D341Med (cell line): Measurements from ENCODE around the gene SDHA.
"Not testable (repeated sequence)": the region's sequence is repeated elsewhere in the genome, so short reads cannot be mapped to it uniquely, and the experiment has no call there.

Source experiments
- DNase-seq: peaks from one replicate; pipeline ENCODE4 v3.0.0; 2012; ENCODE audit warnings: low spot score

Gene SDHA

GRCh38 chr5:222951-223715 is 5.0 kb downstream of the SDHA start:
- not testable (repeated sequence) for DNase-seq

GRCh38 chr5:223791-224190 is 5.7 kb downstream of the SDHA start:
- no peak for DNase-seq

GRCh38 chr5:225334-225733 is 7.2 kb downstream of the SDHA start:
- no peak for DNase-seq

GRCh38 chr5:227375-227774 is 9.3 kb downstream of the SDHA start:
- not testable (repeated sequence) for DNase-seq

GRCh38 chr5:228886-229285 is 10.8 kb downstream of the SDHA start:
- no peak for DNase-seq

DNA sequence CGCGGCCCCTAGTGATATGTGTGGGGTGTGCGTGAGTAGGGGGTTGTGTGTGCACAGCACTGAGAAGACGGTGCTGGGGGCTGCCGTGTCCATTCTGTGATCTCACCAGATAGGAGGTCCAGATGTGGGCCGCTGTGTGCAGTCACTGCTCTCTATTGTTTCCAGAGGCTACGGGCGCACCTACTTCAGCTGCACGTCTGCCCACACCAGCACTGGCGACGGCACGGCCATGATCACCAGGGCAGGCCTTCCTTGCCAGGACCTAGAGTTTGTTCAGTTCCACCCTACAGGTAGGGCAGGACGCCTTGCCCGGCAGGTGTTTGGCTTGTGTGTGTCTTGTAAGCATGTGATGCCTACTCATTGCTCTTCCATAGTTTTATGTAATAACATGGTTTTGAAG is 12.6 kb downstream of the SDHA start:
- DNase-seq = no peak

- no peak for DNase-seq
Measured at GRCh38 chr5:231661-232060, 13.5 kb downstream of the SDHA start.

- DNase-seq = not testable (repeated sequence)
Measured at GRCh38 chr5:233426-233825, 15.3 kb downstream of the SDHA start.

DNA sequence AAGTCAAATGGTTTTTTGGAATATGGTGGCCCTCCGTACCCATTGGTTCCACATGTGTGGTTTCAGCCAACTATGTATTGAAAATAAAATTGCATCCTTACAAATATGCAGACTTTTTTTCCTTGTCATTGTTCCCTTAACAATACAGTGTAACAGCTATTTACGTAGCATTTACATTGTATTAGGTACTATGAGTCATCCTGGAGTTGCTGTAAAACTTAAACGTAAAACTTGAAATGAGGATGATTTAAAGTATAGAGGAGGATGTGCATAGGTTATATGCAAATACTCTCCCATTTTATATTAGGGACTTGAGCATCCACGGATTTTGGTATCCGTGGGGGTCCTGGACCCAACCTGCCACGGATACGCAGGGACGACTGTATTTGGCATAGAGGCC is 16.3 kb downstream of the SDHA start:
- no peak for DNase-seq

- not testable (repeated sequence) for DNase-seq
Measured at GRCh38 chr5:235527-235926, 17.4 kb downstream of the SDHA start.

DNA sequence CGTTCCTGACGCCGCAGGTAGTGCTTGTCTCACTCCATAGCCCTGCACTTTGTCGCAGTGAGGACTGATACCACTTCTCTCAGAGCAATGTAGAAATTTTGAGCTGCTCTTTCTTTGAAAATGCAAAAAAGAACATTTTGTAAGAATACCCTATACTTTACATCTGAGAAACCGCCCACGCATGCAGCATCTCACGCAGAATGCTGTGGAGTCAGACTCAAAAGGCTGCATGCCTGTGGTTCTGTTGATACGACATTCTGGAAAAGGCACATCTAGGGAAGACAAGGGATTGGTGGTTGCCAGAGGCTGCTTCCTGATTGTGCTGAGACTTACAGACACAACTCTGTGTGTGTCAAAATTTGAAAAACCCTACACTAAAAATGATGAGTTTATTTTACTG is 19.8 kb downstream of the SDHA start:
- not testable (repeated sequence) for DNase-seq

DNA sequence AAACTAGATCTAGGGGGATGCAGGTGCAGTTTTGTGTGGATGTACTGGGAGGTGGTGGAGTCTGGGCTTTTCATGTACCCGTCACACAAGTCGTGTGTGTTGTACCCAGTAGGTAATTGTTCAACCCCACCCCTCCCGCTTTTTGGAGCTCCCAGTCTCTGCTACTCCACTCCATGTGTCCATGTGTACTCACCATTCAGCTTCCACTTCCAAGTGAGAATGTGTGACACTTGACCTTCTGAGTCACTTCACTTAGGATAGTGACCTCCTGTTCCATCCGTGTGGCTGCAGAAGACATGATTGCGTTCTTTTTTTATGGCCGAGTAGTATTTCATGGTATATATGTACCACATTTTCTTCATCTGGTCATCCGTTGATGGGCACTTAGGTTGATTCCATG is 22.4 kb downstream of the SDHA start:
- DNase-seq = not testable (repeated sequence)

GRCh38 chr5:241045-241669 is 23.0 kb downstream of the SDHA start:
- DNase-seq = not testable (repeated sequence)

DNA sequence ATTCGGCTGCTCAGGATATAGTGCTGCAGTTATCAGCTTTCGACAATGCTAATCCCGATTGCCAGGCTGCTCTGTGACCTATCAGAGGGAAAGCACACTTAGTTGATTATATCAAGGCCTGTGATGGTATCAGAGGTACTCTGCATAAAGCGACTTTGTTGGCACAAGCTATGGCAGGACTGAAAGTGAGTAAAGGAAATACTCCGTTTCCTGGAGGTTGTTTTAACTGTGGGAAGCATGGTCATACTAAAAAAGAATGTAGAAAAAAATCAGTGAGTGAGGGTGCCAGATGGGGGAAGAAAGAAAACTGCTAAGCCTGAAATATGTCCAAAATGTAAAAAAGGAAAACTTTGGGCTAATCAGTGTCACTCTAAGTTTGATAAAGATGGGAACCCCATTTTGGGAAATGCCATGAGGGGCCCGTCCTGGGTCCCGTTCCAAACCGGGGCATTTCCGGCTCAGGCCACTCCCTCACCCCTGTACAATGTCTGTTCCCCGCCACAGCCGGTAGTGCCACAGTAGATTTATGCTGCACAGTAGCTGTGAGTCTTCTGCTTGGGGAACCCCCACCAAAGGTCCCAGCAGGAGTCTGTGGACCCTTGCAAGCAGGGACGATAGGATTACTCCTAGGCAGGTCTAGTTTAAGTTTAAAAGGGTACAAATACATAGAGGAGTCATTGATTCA is 25.7 kb downstream of the SDHA start:
- not testable (repeated sequence) for DNase-seq

DNA sequence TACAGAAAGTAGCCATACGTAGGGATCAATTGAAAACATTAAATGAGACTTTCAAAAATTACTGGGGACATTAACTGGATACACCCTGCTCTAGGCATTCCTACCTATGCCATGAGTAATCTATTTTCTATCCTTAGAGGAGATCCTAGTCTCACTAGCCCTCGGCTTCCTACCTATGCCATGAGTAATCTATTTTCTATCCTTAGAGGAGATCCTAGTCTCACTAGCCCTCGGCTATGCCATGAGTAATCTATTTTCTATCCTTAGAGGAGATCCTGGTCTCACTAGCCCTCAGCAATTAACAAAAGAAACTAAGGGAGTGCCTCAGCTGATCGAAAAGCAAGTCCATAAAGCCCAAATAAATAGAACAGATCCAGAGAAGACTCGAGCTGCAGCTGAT is 27.6 kb downstream of the SDHA start:
- not testable (repeated sequence) for DNase-seq

DNA sequence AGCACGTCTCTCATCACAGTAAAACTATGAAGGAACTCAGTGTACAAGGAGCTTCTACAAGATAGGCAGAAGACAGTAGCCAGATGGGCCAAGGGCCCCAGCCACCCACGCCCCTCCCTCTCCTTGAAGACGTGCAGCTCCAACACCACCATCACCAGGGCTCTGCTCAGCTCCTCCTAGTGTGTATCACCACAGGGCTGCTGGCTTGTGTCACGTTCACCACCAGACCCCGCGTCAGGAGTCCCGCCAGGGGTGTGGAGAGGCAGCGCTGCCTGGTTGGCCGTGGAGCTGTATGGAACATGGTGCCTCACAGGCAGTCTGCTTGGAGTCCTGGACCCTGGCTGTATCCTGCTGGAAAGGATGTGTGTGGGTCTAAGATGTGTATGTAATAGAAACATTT is 32.3 kb downstream of the SDHA start:
- DNase-seq = not testable (repeated sequence)

DNA sequence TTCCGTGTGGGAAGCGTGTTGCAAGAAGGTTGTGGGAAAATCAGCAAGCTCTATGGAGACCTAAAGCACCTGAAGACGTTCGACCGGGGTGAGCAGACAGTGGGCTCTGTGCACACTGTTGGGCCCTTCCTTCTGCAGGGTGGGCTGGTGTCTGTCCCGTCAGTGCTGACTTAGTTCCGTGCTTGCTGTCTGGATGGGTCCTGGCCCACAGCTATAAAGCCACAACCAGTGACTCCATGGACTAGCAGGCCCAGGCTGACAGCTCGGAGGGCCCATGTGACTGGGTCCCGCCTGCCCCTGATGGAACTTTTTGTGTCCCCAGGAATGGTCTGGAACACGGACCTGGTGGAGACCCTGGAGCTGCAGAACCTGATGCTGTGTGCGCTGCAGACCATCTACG is 32.9 kb downstream of the SDHA start:
- DNase-seq = not testable (repeated sequence)

DNA sequence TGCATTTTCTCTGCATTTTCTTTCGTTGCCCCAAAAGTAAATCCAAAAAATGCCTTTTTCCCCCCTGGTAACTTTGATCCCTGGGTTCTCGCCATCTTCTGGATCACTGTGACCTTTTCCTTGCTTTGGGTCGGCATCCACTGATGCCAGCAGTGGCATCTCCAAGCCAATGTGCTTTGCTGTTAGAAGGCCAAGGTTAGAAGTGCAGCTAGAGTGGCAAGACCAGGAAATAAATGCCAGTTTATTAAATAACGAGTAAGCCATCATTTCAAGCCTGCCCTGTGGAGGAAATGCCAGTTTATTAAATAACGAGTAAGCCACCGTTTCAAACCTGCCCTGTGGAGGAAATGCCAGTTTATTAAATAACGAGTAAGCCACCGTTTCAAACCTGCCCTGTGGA is 33.4 kb downstream of the SDHA start:
- DNase-seq = not testable (repeated sequence)

GRCh38 chr5:251975-252374 is 33.9 kb downstream of the SDHA start:
- DNase-seq = not testable (repeated sequence)

DNA sequence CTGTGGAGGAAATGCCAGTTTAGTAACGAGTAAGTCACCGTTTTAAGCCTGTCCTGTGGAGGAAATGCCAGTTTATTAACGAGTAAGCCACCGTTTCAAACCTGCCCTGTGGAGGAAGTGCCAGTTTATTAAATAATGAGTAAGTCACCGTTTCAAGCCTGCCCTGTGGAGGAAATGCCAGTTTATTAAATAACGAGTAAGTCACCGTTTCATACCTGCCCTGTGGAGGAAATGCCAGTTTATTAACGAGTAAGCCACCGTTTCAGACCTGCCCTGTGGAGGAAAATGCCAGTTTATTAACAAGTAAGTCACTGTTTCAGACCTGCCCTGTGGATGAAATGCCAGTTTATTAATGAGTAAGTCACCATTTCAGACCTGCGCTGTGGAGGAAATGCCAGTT is 34.4 kb downstream of the SDHA start:
- no peak for DNase-seq

DNA sequence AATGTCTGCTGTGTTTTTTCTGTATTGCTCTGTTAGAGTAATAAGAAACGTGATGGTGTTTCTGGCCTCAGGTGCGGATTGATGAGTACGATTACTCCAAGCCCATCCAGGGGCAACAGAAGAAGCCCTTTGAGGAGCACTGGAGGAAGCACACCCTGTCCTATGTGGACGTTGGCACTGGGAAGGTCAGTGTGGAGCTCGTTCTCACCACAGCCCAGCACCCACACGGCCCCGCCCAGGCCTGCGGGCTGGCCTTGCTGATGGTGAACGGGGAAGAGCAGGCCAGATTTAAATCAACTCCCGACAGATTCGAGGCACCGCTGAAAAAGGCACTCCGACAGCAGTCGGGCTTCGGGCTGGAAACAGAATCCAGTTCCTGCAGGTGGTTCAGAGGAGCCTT is 36.2 kb downstream of the SDHA start:
- not testable (repeated sequence) for DNase-seq

DNA sequence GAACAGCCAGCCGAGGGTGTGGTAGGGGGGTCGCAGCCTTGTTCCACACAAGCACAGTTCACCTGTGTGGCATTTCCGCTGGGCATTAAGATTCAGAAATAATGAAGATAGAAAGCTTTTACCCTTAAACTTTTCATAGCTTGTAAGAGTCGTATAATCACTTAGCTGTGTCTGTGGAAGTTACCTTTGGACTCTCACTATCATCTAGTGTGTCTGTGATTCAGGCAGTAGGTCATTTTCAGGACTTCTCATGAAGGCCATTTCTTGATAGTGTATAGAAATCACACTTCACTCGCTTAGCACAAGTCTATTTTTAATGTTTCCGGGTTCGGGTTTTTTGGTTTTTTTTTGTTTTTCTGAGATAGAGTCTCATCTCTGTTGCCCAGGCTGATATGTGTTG is 37.0 kb downstream of the SDHA start:
- DNase-seq = not testable (repeated sequence)

DNA sequence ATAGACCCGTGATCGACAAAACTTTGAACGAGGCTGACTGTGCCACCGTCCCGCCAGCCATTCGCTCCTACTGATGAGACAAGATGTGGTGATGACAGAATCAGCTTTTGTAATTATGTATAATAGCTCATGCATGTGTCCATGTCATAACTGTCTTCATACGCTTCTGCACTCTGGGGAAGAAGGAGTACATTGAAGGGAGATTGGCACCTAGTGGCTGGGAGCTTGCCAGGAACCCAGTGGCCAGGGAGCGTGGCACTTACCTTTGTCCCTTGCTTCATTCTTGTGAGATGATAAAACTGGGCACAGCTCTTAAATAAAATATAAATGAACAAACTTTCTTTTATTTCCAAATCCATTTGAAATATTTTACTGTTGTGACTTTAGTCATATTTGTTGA is 38.2 kb downstream of the SDHA start:
- DNase-seq = not testable (repeated sequence)
